HepG2 (cell line): ENCODE results near the gene MICAL3. TPM values are rescaled to one million over a fixed set of nuclear protein-coding genes. Genes with fewer than 3 reads are reported as not detected.

Experiments used
- CHCHD3 ChIP-seq: sonication (generic); formaldehyde crosslinking; IDR thresholded peaks from 2 replicates; pipeline ENCODE4 v1.8.0; 2022; ENCODE audit warnings: mild to moderate bottlenecking, missing genetic modification reagents, moderate library complexity
- CHD2 ChIP-seq: IDR thresholded peaks from 2 replicates; pipeline ENCODE4 v1.6.1; 2011; ENCODE audit warnings: low read depth, low read length, improper control_type of control experiment
- FOXK2 ChIP-seq: fragments of 450-650 bp; IDR thresholded peaks from 2 replicates; pipeline ENCODE4 v1.6.1; 2016
- HOXD1 ChIP-seq: sonication (generic); formaldehyde crosslinking; IDR thresholded peaks from 2 replicates; pipeline ENCODE4 v1.5.0; 2020; ENCODE audit warnings: missing genetic modification reagents
- NBN ChIP-seq: fragments of 450-650 bp; conservative IDR thresholded peaks from 2 replicates; pipeline ENCODE4 v1.6.1; 2017
- NFKBIZ ChIP-seq: IDR thresholded peaks from 2 replicates; pipeline ENCODE4 v1.6.1; 2018; ENCODE audit warnings: missing genetic modification reagents, missing compliant biosample characterization
- RERE ChIP-seq: IDR thresholded peaks from 2 replicates; pipeline ENCODE4 v1.6.1; 2016; ENCODE audit warnings: low read depth, missing genetic modification reagents, missing compliant biosample characterization
- SMARCE1 ChIP-seq: fragments of 450-650 bp; IDR thresholded peaks from 2 replicates; pipeline ENCODE4 v1.6.1; 2017; ENCODE audit warnings: borderline replicate concordance
- ZBTB7A ChIP-seq: sonication (generic); formaldehyde crosslinking; IDR thresholded peaks from 2 replicates; pipeline ENCODE4 v1.8.0; 2022; ENCODE audit warnings: mild to moderate bottlenecking, missing genetic modification reagents
- ZNF230 ChIP-seq: sonication (generic); formaldehyde crosslinking; IDR thresholded peaks from 2 replicates; pipeline ENCODE4 v1.4.0; 2020; ENCODE audit warnings: mild to moderate bottlenecking, missing genetic modification reagents
- ZNF280B ChIP-seq: sonication (generic); formaldehyde crosslinking; IDR thresholded peaks from 2 replicates; pipeline ENCODE4 v1.5.0; 2020; ENCODE audit warnings: missing genetic modification reagents, mild to moderate bottlenecking, borderline replicate concordance
- ZNF629 ChIP-seq: sonication (generic); formaldehyde crosslinking; conservative IDR thresholded peaks from 2 replicates; pipeline ENCODE4 v1.5.0; 2020; ENCODE audit warnings: missing genetic modification reagents
- ZNF670 ChIP-seq: sonication (generic); formaldehyde crosslinking; IDR thresholded peaks from 2 replicates; pipeline ENCODE4 v1.8.0; 2022; ENCODE audit warnings: mild to moderate bottlenecking, missing genetic modification reagents, borderline replicate concordance
- ZNF782 ChIP-seq: sonication (generic); formaldehyde crosslinking; IDR thresholded peaks from 2 replicates; pipeline ENCODE4 v1.4.0; 2020; ENCODE audit warnings: missing genetic modification reagents, mild to moderate bottlenecking, borderline replicate concordance
- ZSCAN30 ChIP-seq: sonication (generic); formaldehyde crosslinking; IDR thresholded peaks from 2 replicates; pipeline ENCODE4 v1.5.0; 2020; ENCODE audit warnings: mild to moderate bottlenecking, missing genetic modification reagents
- ZXDC ChIP-seq: sonication (generic); formaldehyde crosslinking; IDR thresholded peaks from 2 replicates; pipeline ENCODE4 v1.5.0; 2020; ENCODE audit warnings: mild to moderate bottlenecking, missing genetic modification reagents
- polyA plus RNA-seq, 8 experiments: library from polyadenylated mRNA; depleted of rRNA in 3 of 8; stranded (reverse) in 7 of 8; unstranded in 1 of 8; fragments of >200 nt; fragmentation: Illumina TruSeq in 4 of 8; extraction: Trizol in 4 of 8; gene quantifications; 2 replicates each; pipeline versions ENCODE4 v1.2.1 to v1.2.3, GENCODE V29; 2011 to 2016; ENCODE audit warnings: low read depth in 4 of 8, missing spikeins in 1 of 8, mixed read lengths in 1 of 8; ENCODE audit not compliant: insufficient read depth in 1 of 8
- total RNA-seq, 5 experiments: library from RNA; depleted of rRNA; stranded (reverse); fragments of >200 nt; fragmentation: Illumina TruSeq; extraction: Trizol; gene quantifications; 2 replicates each; pipeline ENCODE4 v1.2.3, GENCODE V29; 2016; ENCODE audit warnings: low read depth in 1 of 5
- TF ChIP-seq, protein P1 (sequence below): IDR thresholded peaks from 2 replicates; pipeline ENCODE4 v1.6.1; 2016
- TF ChIP-seq, protein P2 (sequence below): IDR thresholded peaks from 2 replicates; pipeline ENCODE4 v1.6.1; 2016; ENCODE audit warnings: missing biosample characterization, missing genetic modification reagents, low read depth

MICAL3 gene
- total and polyA plus RNA-seq, 2 of the 13 experiments (the other 11 are each of a cell fraction or from before 2014, with no cell fraction given) = 5.3 to 12.5 TPM

DNA sequence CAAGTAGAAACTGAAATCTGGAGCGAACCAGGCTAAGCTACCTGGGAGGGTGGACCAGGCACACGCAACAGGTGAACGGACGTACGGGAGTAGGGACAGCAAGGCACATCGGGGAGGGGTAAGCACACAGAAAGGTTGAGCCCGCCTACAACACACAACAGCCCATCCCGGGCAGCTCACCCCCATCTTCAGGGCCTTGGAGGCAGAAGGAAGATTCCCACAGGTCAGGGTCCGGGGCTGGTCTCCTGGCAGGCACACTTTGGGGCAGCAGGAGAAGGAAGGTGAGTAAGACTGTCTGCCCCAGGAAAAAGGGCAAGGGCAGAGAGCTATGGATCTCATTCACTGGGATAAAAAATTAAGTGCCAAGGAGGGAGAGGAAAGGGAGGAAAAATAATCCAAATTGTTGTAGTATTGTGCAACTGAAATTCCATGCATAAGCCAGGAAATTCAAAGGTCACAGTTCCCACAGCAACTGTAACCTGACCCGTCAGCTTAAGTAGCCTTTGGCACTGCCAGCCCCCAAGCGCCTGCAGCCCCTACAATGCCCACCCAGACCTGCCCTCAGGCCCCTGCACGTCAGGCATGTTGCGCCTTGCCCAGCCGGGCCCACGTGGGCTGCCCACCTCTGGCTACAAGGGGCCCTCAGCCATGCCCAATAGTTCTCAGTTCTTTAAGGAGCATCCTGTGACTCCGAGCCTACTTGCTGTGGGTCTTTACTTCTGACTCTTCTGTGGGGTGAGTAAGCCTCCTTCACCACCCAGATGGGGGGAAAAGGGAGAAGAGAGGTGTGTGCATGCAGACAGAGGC lies 51.8 kb downstream of the MICAL3 start (continued):
- no peak for TF ChIP-seq ZNF280B (CRISPR knock-in tag)
- TF ChIP-seq ZSCAN30 (CRISPR knock-in tag) = no peak
- no peak for TF ChIP-seq NFKBIZ (CRISPR knock-in tag)
- no peak for TF ChIP-seq NBN
- 0 out of 2 replicates have a peak, but pooled peaks have one; percentile 75 for TF ChIP-seq ZXDC (CRISPR knock-in tag)
- TF ChIP-seq CHD2 = no peak
- no peak for TF ChIP-seq ZNF782 (CRISPR knock-in tag)
- TF ChIP-seq, protein P1, sequence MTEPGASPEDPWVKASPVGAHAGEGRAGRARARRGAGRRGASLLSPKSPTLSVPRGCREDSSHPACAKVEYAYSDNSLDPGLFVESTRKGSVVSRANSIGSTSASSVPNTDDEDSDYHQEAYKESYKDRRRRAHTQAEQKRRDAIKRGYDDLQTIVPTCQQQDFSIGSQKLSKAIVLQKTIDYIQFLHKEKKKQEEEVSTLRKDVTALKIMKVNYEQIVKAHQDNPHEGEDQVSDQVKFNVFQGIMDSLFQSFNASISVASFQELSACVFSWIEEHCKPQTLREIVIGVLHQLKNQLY (CRISPR knock-in tag) = no peak
- TF ChIP-seq ZNF670 (CRISPR knock-in tag) = no peak
- no peak for TF ChIP-seq CHCHD3 (CRISPR knock-in tag)
- 0 out of 2 replicates have a peak, but pooled peaks have one; percentile 24 for TF ChIP-seq HOXD1
- no peak for TF ChIP-seq ZNF230
- TF ChIP-seq SMARCE1 = no peak
- TF ChIP-seq FOXK2 = no peak
- no peak for TF ChIP-seq RERE (CRISPR knock-in tag)
- TF ChIP-seq ZBTB7A (CRISPR knock-in tag) = 0 out of 2 replicates have a peak, but pooled peaks have one; percentile 59
- TF ChIP-seq, protein P2, sequence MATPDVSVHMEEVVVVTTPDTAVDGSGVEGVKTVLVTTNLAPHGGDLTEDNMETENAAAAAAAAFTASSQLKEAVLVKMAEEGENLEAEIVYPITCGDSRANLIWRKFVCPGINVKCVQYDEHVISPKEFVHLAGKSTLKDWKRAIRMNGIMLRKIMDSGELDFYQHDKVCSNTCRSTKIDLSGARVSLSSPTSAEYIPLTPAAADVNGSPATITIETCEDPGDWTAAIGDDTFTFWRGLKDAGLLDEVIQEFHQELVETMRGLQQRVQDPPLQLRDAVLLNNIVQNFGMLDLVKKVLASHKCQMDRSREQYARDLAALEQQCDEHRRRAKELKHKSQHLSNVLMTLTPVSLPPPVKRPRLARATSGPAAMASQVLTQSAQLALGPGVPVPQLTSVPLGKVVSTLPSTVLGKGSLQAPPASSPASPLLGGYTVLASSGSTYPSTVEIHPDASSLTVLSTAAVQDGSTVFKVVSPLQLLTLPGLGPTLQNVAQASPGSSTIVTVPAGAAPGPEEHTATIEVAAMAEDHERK (CRISPR knock-in tag) = no peak
- 0 out of 2 replicates have a peak, but pooled peaks have one; percentile 31 for TF ChIP-seq ZNF629
